D721Med (cell line): ENCODE data around the gene ABCA1.

Experiments used
- DNase-seq: peaks from one replicate; pipeline ENCODE4 v3.0.0; 2011; ENCODE audit warnings: low spot score; ENCODE audit not compliant: insufficient read length
- FAIRE-seq: peaks from 2 replicates; lab custom pipeline; 2011; peaks lifted over from hg19 to GRCh38; lab: Jason Lieb, UNC
- TF ChIP-seq, protein P1 (sequence below): IDR thresholded peaks from 2 replicates; pipeline ENCODE4 v1.5.1; 2012; ENCODE audit warnings: mild to moderate bottlenecking, control low read depth; ENCODE audit not compliant: insufficient read depth; ENCODE audit errors: missing control alignments

The ABCA1 gene

DNA sequence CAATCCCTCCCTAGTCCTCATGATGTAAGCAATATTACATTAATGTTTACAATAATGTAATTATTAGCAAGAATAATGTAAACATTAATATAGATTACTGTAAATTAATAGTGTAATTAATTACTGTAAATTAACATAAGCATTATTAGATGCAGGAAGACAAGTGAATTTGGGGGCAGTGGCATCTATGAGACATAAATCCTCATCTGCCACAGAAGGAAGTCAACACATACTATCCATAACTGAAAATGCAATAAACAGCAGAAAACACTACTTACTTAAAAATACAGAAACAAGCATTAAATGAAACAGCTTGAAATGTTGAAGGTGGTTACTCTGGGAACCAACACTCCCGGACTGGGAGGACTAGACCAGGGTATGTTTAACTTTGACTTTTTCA, 181.2 kb downstream of the ABCA1 start:
- TF ChIP-seq, protein P1, sequence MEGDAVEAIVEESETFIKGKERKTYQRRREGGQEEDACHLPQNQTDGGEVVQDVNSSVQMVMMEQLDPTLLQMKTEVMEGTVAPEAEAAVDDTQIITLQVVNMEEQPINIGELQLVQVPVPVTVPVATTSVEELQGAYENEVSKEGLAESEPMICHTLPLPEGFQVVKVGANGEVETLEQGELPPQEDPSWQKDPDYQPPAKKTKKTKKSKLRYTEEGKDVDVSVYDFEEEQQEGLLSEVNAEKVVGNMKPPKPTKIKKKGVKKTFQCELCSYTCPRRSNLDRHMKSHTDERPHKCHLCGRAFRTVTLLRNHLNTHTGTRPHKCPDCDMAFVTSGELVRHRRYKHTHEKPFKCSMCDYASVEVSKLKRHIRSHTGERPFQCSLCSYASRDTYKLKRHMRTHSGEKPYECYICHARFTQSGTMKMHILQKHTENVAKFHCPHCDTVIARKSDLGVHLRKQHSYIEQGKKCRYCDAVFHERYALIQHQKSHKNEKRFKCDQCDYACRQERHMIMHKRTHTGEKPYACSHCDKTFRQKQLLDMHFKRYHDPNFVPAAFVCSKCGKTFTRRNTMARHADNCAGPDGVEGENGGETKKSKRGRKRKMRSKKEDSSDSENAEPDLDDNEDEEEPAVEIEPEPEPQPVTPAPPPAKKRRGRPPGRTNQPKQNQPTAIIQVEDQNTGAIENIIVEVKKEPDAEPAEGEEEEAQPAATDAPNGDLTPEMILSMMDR, result no peak
- FAIRE-seq (no peak), DNase-seq (no peak)

DNA sequence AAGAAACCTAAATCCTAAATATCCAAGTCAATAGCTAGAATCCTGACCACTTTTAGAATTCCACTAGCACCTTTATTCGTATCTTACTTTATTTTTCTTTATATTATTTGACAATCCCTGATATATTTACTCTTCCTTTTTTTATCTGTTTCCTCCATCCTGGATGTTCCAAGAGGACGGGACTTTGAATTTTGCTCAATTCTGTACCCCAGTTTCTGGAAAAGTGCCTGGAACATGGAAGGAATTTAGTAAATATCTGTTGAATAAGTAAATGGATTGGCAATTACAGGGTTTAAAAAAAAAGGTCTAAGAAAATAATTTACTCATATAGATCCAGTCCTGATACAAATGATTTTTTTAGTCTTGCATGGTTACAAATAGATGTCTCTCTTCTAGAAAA, 181.7 kb downstream of the ABCA1 start:
- TF ChIP-seq, protein P1, result no peak
- FAIRE-seq (no peak), DNase-seq (no peak)

DNA sequence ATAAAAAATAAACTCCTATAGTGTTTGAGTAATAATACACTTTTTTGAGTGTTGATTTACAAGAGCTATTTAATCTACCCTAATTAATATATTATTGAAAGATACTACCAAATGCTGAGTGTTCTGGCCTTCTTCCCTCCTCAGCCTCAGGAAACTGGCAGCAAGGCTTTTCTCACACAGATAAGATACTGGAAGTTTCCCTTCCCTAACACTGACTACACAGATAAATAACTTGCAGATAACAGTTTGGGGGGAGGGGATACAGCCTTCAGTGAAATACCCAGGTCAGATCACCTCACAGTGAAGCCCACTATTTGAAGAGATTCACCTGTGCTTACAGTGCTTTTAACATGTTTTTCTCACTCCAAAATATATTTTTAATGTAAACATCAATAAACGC, 182.1 kb downstream of the ABCA1 start:
- FAIRE-seq, result no peak
- DNase-seq, result no peak
- TF ChIP-seq, protein P1, result no peak

DNA sequence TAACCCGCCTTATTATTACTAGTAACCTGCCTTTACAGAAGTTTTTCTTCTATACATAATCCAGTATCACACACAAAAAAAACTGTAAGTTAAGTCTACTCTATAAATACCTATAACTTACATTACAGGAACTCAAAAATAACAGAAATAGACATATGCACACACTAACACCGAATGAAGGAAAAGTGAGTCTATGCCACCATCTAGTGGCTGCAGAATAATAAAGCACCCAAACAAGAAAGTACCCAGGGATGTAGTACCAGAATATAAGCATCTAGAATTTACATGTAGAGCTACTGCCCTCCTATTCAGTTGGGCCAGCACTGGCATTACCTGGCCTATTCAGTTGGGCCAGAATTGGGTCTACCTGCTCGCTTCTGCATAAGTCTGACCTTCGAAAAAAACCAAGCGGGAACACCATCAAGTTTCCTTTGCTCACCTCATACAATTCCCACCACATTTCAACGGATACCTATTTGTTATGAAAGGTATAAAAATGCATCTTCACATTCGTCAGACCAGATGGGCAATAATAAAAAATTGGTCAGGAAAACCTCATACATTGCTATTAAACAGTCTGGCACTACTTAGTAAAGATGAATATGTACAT, 184.5 kb downstream of the ABCA1 start:
- no peak for DNase-seq
- TF ChIP-seq, protein P1, result peak; percentile 88
- FAIRE-seq, result peak; percentile 85

DNA sequence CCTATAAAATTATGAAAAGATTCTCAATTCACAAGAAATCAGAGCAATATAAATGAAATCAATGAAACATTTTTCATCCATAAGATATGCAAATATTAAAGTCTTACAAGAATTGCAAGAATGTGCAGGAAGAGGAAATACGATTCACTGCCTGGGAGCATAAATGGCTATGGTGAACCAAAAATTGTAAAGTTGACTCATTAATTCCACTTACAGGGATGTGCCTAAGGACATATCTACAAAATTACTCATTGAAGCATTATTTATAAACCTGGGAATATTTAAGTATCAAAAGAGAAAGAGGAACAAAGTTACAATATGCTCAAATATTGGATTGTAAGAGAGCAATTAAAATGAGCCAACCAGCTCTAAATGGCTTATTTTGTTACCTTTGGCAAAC, 187.3 kb downstream of the ABCA1 start:
- FAIRE-seq (no peak), DNase-seq (no peak)
- TF ChIP-seq, protein P1, result no peak

DNA sequence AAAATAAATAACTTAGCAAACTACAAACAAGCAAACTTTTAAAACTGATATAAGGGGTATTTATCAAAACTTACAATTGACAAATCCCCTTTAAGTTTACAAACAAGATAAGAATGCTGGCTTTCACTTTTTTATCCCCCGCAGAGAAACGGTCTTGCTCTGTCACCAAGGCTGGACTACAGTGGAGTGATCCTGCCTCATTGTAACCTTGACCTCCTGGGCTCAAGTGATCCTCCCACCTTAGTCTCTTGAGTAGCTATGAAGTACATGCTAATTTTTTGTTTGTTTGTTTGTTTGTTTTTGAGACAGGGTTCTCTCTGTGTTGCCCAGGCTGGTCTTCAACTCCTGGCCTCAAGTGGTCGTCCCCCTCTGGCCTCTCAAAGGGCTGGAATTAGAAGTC, 189.5 kb downstream of the ABCA1 start:
- TF ChIP-seq, protein P1, result no peak
- FAIRE-seq, result no peak

More for the DNA sequence above, 189.5 kb downstream of the ABCA1 start:
- DNase-seq, result no peak
